HepG2 (cell line): Measurements from ENCODE around the gene HEXA.

Experiments
- DPF2 ChIP-seq: sonication (generic); formaldehyde crosslinking; IDR thresholded peaks from 2 replicates; pipeline ENCODE4 v1.4.0; 2020; ENCODE audit warnings: mild to moderate bottlenecking, low read depth, missing genetic modification reagents, borderline replicate concordance
- ZFP91 ChIP-seq: sonication (generic); formaldehyde crosslinking; IDR thresholded peaks from 2 replicates; pipeline ENCODE4 v1.9.0; 2022; ENCODE audit warnings: missing genetic modification reagents, mild to moderate bottlenecking, borderline replicate concordance
- ZNF274 ChIP-seq: sonication (generic); formaldehyde crosslinking; IDR thresholded peaks from 2 replicates; pipeline ENCODE4 v1.5.1; 2020; ENCODE audit warnings: mild to moderate bottlenecking, missing genetic modification reagents

- TF ChIP-seq DPF2 (CRISPR knock-in tag) (no peak), ZFP91 (no peak), ZNF274 (CRISPR knock-in tag) (no peak)
Measured at GRCh38 chr15:72340366-72340765, 35.4 kb downstream of the HEXA start.
